ENCODE results near the gene OR51F2.
"Not testable (repeated sequence)": the region's sequence is repeated elsewhere in the genome, so short reads cannot be mapped to it uniquely, and the experiment has no call there.

OR51F2 gene, protein sequence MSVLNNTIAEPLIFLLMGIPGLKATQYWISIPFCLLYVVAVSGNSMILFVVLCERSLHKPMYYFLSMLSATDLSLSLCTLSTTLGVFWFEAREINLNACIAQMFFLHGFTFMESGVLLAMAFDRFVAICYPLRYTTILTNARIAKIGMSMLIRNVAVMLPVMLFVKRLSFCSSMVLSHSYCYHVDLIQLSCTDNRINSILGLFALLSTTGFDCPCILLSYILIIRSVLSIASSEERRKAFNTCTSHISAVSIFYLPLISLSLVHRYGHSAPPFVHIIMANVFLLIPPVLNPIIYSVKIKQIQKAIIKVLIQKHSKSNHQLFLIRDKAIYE

DNA sequence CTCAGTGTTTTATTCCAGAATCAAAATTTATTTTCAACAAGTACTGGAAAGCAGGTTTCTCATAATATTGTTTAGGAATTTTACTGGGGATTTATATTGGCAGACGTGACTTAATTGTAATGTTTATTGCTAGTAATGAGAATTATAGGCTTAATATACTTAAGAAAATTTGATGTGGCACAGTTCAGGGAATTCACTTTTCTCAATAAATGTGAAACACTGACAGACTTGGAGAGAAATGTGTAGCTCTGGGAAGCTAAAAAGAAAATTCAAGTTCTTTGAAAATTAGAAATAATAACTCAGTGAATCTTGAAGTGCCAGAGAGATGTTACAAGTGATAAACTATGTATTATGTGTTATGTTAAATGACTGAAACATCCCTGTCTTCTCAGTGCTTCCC, at the start of gene OR51F2:
Gene OR51F2, plus strand, starts transcription at position 301 of the 400 bp plus-strand sequence. CDS start 101 bp downstream, outside the sequence.
- no peak for DNase-seq

- DNase-seq: no peak
Measured at GRCh38 chr11:4782454-4782853, 38.7 kb upstream of the OR51F2 start.

DNA sequence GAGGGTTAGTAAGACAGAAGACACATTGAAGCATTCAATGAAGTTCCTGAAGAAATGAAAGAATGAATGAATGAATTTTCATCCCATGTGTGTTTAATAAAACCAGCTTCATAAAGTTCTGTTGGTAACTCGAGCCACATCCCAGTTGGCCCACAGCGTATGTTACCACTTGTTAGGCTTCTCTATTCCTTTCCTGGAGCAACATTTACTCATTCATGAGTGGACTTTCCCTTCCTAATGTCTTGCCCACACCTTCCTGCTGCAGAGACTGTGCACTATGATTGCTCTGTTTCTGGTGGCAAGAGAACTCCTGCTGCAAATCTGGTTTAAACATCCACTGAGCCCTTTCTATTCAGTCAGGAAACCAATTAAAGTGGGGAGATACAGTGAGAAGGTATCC, 23.9 kb upstream of the OR51F2 start:
- DNase-seq: no peak

- no peak for DNase-seq
Measured at GRCh38 chr11:4798427-4799183, 22.5 kb upstream of the OR51F2 start.

DNA sequence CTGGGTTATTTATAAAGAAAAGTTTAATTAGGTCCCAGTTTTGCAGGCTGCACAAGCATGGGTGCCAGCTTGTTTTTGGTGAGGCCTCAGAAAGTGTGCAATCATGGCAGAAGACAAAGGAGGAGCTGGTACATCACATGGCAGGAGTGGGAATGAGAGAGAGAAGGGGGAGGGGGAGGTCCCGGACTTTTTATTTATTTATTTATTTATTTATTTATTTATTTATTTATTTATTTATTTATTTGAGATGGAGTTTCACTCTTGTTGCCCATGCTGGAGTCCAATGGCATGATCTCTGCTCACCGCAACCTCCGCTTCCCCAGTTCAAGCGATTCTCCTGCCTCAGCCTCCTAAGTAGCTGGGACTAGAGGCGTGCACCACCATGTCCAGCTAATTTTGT, 19.8 kb upstream of the OR51F2 start:
- DNase-seq: not testable (repeated sequence)

DNA sequence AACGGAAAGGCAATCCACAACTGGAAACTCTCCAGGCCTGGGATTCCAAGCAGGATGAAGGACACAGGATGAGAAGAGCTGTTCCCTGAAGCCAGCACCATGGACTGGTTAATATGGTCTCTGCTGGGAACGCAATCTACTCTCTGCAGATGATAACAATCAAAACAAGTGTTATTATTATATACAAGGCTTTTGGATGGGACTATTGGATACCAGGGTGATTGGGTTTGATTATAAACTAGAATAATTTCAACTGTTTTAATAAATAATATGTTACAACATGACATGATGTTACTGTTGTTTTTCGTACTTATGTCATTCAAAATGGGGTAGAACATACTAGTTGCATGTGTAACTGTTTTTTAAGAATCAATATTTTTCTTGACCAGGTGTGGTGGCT, 16.8 kb upstream of the OR51F2 start, which contains the start of gene OR52R1:
Gene OR52R1, minus strand, starts transcription at position 101 of the 400 bp plus-strand sequence. Its CDS starts 0 bp downstream, at position 101.
- no peak for DNase-seq

DNA sequence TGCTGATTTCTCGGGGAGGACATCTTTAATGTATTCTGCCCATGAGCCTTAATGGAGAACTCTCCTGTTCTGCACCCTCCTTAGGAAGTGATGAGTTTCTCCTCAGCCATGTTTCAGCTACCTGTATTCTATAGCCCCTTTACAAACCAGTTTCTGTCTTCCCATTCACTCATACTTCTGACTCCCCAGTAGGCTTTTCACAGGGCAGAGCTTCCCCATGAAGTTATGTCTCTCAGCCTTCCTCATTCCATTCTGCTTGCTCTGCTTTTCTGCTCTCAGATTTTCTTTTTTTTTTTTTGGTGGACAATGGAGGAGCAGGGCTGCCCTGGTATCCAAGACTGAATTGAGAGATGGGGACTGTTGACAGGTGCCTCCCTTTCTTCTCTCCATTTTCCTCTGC, 12.6 kb upstream of the OR51F2 start:
- no peak for DNase-seq

- DNase-seq: no peak
Measured at GRCh38 chr11:4809246-4809645, 11.9 kb upstream of the OR51F2 start.

GRCh38 chr11:4825132-4825531, 4.0 kb downstream of the OR51F2 start:
- no peak for DNase-seq

DNA sequence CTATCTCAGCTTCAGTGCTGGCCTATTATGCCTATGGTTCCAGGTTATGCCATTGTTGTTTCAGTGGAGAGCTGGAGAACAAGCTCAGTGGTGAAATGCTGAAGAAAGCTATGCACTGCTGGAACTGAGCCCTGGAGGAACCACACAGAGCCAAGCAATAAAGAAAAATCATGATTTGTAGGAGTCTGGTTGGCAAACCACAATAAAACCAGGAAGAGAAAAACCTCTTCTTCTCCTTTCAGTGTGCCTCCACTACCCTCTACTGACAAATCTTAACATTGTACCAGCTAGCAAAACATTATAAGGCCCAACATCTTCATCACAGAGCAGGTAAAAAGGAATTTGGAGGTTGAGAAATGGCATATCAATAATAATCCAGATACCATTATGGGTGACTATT, 5.3 kb downstream of the OR51F2 start:
- no peak for DNase-seq

GRCh38 chr11:4830346-4830745, 9.2 kb downstream of the OR51F2 start:
- DNase-seq: no peak

DNA sequence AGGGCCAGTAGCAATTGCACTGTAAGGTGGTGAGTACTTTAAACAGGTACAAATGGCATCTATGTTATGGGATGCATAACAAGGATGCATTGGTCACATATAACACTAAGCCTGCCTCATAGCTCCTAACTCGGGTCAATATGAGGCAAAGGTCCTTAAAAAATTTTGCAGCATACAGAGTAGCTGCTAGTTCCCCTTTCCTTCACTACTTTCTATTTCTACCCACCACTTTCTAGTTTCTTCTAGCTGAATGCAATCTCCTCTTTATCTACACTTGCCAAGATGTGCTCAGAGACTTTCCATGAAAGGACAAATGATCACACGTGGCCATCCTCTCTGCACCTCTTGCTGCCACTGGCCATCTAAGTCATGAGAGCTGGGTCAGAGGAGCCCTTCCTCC, 9.8 kb downstream of the OR51F2 start:
- DNase-seq: no peak

- DNase-seq: no peak
Measured at GRCh38 chr11:4839851-4840549, 18.9 kb downstream of the OR51F2 start.

GRCh38 chr11:4848908-4849532, 27.9 kb downstream of the OR51F2 start, which contains the start of gene OR51S1:
Gene OR51S1 (minus strand): TSS chr11:4849208. CDS start chr11:4849208, 0 bp downstream.
- no peak for DNase-seq

GRCh38 chr11:4851033-4851432, 29.9 kb downstream of the OR51F2 start:
- no peak for DNase-seq

DNA sequence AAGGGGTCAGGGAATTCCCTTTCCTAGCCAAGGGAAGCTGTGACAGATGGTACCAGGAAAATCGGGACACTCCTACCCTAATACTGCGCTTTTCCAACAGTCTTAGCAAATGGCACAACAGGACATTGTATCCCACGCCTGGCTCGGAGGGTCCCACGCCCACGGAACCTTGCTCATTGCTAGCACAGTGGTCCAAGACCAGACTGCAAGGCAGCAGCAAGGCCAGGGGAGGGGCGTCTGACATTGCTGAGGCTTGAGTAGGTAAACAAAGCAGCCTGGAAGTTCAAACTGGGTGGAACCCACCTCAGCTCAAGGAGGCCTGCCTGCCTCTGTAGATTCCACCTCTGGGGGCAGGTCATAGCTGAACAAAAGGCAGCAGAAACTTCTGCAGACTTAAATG, 33.2 kb downstream of the OR51F2 start:
- not testable (repeated sequence) for DNase-seq

DNA sequence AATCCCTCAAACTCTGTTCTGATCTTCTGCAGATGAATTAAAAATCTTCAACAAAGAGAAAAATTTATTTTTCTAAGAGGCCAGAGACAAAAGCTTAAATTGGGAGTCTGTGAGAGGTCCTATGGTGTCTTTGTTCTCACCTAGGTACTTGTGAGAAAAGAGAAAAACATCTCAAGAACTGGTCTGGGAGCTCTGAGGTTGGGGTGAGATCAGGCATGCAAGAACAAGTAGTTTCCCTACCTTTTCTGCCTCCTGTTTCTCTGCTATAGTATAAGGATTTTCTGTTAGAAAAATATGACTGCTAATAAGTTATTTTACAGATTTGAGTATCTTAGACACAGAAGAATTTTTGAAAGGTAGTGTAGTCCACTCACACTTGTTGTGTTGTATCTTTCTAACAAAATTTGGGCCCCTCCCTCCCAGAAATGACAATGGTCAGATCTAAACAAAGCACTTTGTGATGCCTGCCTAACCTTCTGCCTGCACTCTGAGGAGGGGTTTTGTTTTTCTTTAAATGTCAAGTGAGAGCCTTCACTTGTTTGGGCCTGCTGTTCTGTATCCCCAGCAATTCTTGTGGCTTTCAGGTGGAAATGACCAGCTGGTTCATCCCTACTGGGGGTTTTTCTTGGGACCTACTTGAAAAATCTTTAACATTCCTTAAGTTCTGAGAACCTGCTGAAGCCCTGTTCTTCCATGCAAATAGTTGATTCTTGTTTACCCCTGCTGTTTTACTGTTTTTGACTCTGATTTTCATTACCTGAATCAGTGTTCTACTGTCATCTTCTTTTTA, 41.5 kb downstream of the OR51F2 start:
- no peak for DNase-seq

- DNase-seq: peak; percentile 12
Measured at GRCh38 chr11:4863876-4864275, 42.8 kb downstream of the OR51F2 start.

- peak; percentile 12 for DNase-seq
Measured at GRCh38 chr11:4865855-4866254, 44.7 kb downstream of the OR51F2 start.
